ENCODE measurements around the gene TTLL11.

DNA sequence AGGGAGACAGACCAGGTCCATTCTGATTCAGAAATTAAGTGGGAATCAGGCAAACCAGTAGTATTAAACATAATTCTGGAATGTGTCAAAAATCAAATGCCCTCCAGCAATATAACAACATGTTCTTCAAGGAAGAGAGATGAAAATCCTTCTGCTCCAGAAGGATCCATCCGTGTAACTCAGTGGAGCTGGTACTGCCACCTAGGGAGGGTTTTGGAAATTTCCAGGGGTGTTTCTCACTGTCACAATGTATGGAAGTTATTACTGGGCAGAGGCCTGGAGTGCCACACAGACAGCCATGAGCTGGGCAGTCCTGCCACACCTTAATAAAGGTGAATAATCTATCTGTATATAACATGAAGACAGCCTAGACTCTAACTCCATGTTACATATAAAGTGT lies 87.5 kb downstream of the TTLL11 start:
- TF ChIP-seq, protein P1, sequence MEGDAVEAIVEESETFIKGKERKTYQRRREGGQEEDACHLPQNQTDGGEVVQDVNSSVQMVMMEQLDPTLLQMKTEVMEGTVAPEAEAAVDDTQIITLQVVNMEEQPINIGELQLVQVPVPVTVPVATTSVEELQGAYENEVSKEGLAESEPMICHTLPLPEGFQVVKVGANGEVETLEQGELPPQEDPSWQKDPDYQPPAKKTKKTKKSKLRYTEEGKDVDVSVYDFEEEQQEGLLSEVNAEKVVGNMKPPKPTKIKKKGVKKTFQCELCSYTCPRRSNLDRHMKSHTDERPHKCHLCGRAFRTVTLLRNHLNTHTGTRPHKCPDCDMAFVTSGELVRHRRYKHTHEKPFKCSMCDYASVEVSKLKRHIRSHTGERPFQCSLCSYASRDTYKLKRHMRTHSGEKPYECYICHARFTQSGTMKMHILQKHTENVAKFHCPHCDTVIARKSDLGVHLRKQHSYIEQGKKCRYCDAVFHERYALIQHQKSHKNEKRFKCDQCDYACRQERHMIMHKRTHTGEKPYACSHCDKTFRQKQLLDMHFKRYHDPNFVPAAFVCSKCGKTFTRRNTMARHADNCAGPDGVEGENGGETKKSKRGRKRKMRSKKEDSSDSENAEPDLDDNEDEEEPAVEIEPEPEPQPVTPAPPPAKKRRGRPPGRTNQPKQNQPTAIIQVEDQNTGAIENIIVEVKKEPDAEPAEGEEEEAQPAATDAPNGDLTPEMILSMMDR (IDR thresholded peaks at IDR 0.05; ENCODE audit: poor library complexity) = peak; percentile 37
- no peak for TF ChIP-seq EZH2phosphoT487 (IDR thresholded peaks at IDR 0.05; ENCODE audit: low read depth, severe bottlenecking, unreplicated experiment)
- TF ChIP-seq EZH2 (IDR thresholded peaks at IDR 0.05; ENCODE audit: borderline replicate concordance) = no peak

Data from hepatocyte (in vitro differentiated cells).